A549 (cell line): Measurements from ENCODE around the gene TMEM125.

Experiments
- BHLHE40 ChIP-seq: IDR thresholded peaks from 2 replicates; pipeline ENCODE4 v1.6.1; 2012; ENCODE audit warnings: low read depth, low read length, inconsistent platforms
- CEBPB ChIP-seq, 2 experiments: fragments of >200 bp in 1 of 2; sonication (Bioruptor Twin) in 1 of 2; formaldehyde crosslinking in 1 of 2; IDR thresholded peaks; 2 replicates each; pipeline ENCODE4 v1.6.1; 2012 to 2016
- JUN ChIP-seq, 2 experiments: fragments of >200 bp; sonication (Bioruptor Twin); formaldehyde crosslinking; IDR thresholded peaks; 2 replicates in 1 of 2; 3 replicates in 1 of 2; pipeline ENCODE4 v1.6.1; 2016 to 2017
- KDM5A ChIP-seq: fragments of 200-600 bp; sonication (generic); IDR thresholded peaks from 2 replicates; pipeline ENCODE4 v1.6.1; 2016; ENCODE audit warnings: antibody characterized with exemption, mild to moderate bottlenecking
- MYC ChIP-seq: IDR thresholded peaks from 2 replicates; pipeline ENCODE4 v1.6.1; 2012; ENCODE audit warnings: mild to moderate bottlenecking, inconsistent platforms, low read length, improper control_type of control experiment, borderline replicate concordance
- POLR2A ChIP-seq: IDR thresholded peaks from 2 replicates; pipeline ENCODE4 v1.6.1; 2012; ENCODE audit warnings: mild to moderate bottlenecking, low read length
- RAD21 ChIP-seq, 2 experiments: fragments of >200 bp in 1 of 2; sonication (Bioruptor Twin) in 1 of 2; formaldehyde crosslinking in 1 of 2; IDR thresholded peaks in 1 of 2; conservative IDR thresholded peaks in 1 of 2; 2 replicates in 1 of 2; 3 replicates in 1 of 2; pipeline ENCODE4 v1.6.1; 2012 to 2018; ENCODE audit warnings: inconsistent platforms in 1 of 2
- ZFP36 ChIP-seq: fragments of 450-650 bp; IDR thresholded peaks from 2 replicates; pipeline ENCODE4 v1.6.1; 2014; ENCODE audit warnings: borderline replicate concordance; ENCODE audit not compliant: partially characterized antibody
- TF ChIP-seq, protein P1 (sequence below): fragments of 200-600 bp; sonication (generic); IDR thresholded peaks from 2 replicates; pipeline ENCODE4 v1.6.1; 2016; ENCODE audit warnings: antibody characterized with exemption, mild to moderate bottlenecking, moderate library complexity
- TF ChIP-seq, protein P2 (sequence below): fragments of 450-650 bp; IDR thresholded peaks from 2 replicates; pipeline ENCODE4 v1.6.1; 2014; ENCODE audit warnings: antibody characterized with exemption
- TF ChIP-seq, protein P3 (sequence below): fragments of >200 bp; sonication (Bioruptor Twin); formaldehyde crosslinking; IDR thresholded peaks from 3 replicates; pipeline ENCODE4 v1.5.1; 2016

DNA sequence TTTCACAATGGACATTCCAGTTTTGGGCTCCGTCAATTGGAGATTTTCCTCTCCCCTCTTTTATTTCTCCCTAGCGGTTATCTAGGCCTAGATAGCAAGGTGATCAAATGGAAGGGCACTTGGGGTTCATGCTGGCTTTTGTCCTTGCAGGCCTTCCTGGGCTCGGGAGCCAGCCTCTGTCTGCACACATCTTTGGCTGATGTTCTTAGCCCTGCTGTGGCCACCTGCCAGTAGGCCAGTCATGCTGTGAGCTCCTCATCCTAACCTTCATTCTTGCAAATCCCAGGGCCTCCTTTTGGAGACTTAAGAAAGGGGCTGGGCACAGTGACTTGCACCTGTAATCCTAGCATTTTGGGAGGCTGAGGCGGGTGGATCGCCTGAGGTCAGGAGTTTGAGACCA lies 44.5 kb downstream of the TMEM125 start:
- TF ChIP-seq RAD21 (conservative IDR thresholded peaks at IDR 0.05 in 1 of 2, IDR thresholded peaks at IDR 0.05 in 1 of 2) (no peak), ZFP36 (no peak), MYC (no peak), CEBPB (IDR thresholded peaks at IDR 0.05) (no peak), KDM5A (no peak), BHLHE40 (no peak), POLR2A (no peak), JUN (IDR thresholded peaks at IDR 0.05) (no peak)
- TF ChIP-seq, protein P1, sequence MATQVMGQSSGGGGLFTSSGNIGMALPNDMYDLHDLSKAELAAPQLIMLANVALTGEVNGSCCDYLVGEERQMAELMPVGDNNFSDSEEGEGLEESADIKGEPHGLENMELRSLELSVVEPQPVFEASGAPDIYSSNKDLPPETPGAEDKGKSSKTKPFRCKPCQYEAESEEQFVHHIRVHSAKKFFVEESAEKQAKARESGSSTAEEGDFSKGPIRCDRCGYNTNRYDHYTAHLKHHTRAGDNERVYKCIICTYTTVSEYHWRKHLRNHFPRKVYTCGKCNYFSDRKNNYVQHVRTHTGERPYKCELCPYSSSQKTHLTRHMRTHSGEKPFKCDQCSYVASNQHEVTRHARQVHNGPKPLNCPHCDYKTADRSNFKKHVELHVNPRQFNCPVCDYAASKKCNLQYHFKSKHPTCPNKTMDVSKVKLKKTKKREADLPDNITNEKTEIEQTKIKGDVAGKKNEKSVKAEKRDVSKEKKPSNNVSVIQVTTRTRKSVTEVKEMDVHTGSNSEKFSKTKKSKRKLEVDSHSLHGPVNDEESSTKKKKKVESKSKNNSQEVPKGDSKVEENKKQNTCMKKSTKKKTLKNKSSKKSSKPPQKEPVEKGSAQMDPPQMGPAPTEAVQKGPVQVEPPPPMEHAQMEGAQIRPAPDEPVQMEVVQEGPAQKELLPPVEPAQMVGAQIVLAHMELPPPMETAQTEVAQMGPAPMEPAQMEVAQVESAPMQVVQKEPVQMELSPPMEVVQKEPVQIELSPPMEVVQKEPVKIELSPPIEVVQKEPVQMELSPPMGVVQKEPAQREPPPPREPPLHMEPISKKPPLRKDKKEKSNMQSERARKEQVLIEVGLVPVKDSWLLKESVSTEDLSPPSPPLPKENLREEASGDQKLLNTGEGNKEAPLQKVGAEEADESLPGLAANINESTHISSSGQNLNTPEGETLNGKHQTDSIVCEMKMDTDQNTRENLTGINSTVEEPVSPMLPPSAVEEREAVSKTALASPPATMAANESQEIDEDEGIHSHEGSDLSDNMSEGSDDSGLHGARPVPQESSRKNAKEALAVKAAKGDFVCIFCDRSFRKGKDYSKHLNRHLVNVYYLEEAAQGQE, result no peak
- TF ChIP-seq, protein P2, sequence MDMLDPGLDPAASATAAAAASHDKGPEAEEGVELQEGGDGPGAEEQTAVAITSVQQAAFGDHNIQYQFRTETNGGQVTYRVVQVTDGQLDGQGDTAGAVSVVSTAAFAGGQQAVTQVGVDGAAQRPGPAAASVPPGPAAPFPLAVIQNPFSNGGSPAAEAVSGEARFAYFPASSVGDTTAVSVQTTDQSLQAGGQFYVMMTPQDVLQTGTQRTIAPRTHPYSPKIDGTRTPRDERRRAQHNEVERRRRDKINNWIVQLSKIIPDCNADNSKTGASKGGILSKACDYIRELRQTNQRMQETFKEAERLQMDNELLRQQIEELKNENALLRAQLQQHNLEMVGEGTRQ, result no peak
- TF ChIP-seq, protein P3, sequence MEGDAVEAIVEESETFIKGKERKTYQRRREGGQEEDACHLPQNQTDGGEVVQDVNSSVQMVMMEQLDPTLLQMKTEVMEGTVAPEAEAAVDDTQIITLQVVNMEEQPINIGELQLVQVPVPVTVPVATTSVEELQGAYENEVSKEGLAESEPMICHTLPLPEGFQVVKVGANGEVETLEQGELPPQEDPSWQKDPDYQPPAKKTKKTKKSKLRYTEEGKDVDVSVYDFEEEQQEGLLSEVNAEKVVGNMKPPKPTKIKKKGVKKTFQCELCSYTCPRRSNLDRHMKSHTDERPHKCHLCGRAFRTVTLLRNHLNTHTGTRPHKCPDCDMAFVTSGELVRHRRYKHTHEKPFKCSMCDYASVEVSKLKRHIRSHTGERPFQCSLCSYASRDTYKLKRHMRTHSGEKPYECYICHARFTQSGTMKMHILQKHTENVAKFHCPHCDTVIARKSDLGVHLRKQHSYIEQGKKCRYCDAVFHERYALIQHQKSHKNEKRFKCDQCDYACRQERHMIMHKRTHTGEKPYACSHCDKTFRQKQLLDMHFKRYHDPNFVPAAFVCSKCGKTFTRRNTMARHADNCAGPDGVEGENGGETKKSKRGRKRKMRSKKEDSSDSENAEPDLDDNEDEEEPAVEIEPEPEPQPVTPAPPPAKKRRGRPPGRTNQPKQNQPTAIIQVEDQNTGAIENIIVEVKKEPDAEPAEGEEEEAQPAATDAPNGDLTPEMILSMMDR, result no peak
